Neuronal stem cell (in vitro differentiated cells): ENCODE results near the gene IL36RN.

ENCODE experiments used
- DNase-seq: peaks from one replicate; pipeline ENCODE4 v3.0.0-alpha.2; 2013; ENCODE audit warnings: low spot score
- H2AFZ ChIP-seq: one replicate; pipeline ENCODE4 v1.6.1; 2013; ENCODE audit warnings: mild to moderate bottlenecking, low read length, inconsistent platforms
- H2AK5ac ChIP-seq: 2 replicates; pipeline ENCODE4 v1.6.1; 2013; ENCODE audit warnings: low read depth, mild to moderate bottlenecking, inconsistent platforms, low read length, moderate library complexity, mixed read lengths
- H2BK120ac ChIP-seq: 2 replicates; pipeline ENCODE4 v1.6.1; 2013; ENCODE audit warnings: low read depth, mild to moderate bottlenecking, inconsistent platforms, low read length, moderate library complexity, mixed read lengths
- H2BK12ac ChIP-seq: one replicate; pipeline ENCODE4 v1.6.1; 2013; ENCODE audit warnings: low read length, inconsistent platforms
- H2BK15ac ChIP-seq: 2 replicates; pipeline ENCODE4 v1.6.1; 2013; ENCODE audit warnings: mild to moderate bottlenecking, low read length, inconsistent platforms, mixed read lengths
- H2BK5ac ChIP-seq: one replicate; pipeline ENCODE4 v1.6.1; 2013; ENCODE audit warnings: inconsistent platforms, mild to moderate bottlenecking, low read length, moderate library complexity
- H3K14ac ChIP-seq: one replicate; pipeline ENCODE4 v1.6.1; 2013; ENCODE audit warnings: low read length, inconsistent platforms
- H3K18ac ChIP-seq: 2 replicates; pipeline ENCODE4 v1.6.1; 2013; ENCODE audit warnings: low read length, inconsistent platforms
- H3K23ac ChIP-seq: 2 replicates; pipeline ENCODE4 v1.6.1; 2013; ENCODE audit warnings: low read depth, mild to moderate bottlenecking, mixed read lengths, low read length, inconsistent platforms; ENCODE audit not compliant: poor library complexity
- H3K27ac ChIP-seq: replicated peaks from 3 replicates; pipeline ENCODE4 v1.5.1; 2013; ENCODE audit warnings: low read length, inconsistent platforms
- H3K27me3 ChIP-seq, 3 experiments: 2 replicates each; pipeline ENCODE4 v1.6.1; 2013; ENCODE audit warnings: low read length in 3 of 3, mild to moderate bottlenecking in 2 of 3, inconsistent platforms in 1 of 3, low read depth in 1 of 3, mixed read lengths in 1 of 3, moderate library complexity in 1 of 3; ENCODE audit not compliant: control insufficient read depth in 3 of 3, insufficient read depth in 3 of 3
- H3K36me3 ChIP-seq, 2 donors: replicated peaks in 1 of 2; 2 replicates each; pipeline ENCODE4 v1.6.1; 2013; ENCODE audit warnings: low read length in 2 of 2; ENCODE audit not compliant: control insufficient read depth in 2 of 2, insufficient read depth in 2 of 2
- H3K4ac ChIP-seq: 2 replicates; pipeline ENCODE4 v1.6.1; 2013; ENCODE audit warnings: inconsistent platforms, mild to moderate bottlenecking, low read length, moderate library complexity
- H3K4me1 ChIP-seq, 2 donors: 1 replicate in 1 of 2; 2 replicates in 1 of 2; pipeline ENCODE4 v1.6.1; 2013; ENCODE audit warnings: low read length in 2 of 2, low read depth in 1 of 2; ENCODE audit not compliant: control insufficient read depth in 2 of 2, insufficient read depth in 1 of 2
- H3K4me2 ChIP-seq: one replicate; pipeline ENCODE4 v1.6.1; 2013; ENCODE audit warnings: mild to moderate bottlenecking, low read length, inconsistent platforms; ENCODE audit not compliant: insufficient read depth, poor library complexity, severe bottlenecking
- H3K4me3 ChIP-seq, 2 donors: 2 replicates each; pipeline ENCODE4 v1.5.1; 2013; ENCODE audit warnings: low read length in 2 of 2, mild to moderate bottlenecking in 2 of 2, inconsistent platforms in 1 of 2, moderate library complexity in 1 of 2
- H3K79me1 ChIP-seq: one replicate; pipeline ENCODE4 v1.6.1; 2013; ENCODE audit warnings: low read depth, mild to moderate bottlenecking, inconsistent platforms, low read length, moderate library complexity
- H3K9ac ChIP-seq: one replicate; pipeline ENCODE4 v1.6.1; 2013; ENCODE audit warnings: mild to moderate bottlenecking, low read depth, low read length, inconsistent platforms; ENCODE audit not compliant: poor library complexity
- H3K9me3 ChIP-seq, 2 donors: replicated peaks in 1 of 2; 2 replicates each; pipeline versions ENCODE3 to v1.6.1; 2013; ENCODE audit warnings: low read length in 2 of 2, mild to moderate bottlenecking in 2 of 2, inconsistent platforms in 1 of 2, low read depth in 1 of 2, mixed read lengths in 1 of 2, moderate library complexity in 1 of 2; ENCODE audit not compliant: control insufficient read depth in 2 of 2, insufficient read depth in 1 of 2
- H4K8ac ChIP-seq: one replicate; pipeline ENCODE4 v1.6.1; 2013; ENCODE audit warnings: low read depth, mild to moderate bottlenecking, inconsistent platforms, low read length, moderate library complexity
- H4K91ac ChIP-seq: one replicate; pipeline ENCODE4 v1.6.1; 2013; ENCODE audit warnings: low read length, low read depth, mild to moderate bottlenecking, inconsistent platforms; ENCODE audit not compliant: poor library complexity
- WGBS, 2 donors: extraction: QIAGEN DNeasy Blood & Tissue Kit; methylation state at CpG; one replicate each; pipeline ENCODE4 v1.1.7; 2013; ENCODE audit warnings: missing lambda C conversion rate in 2 of 2, mixed read lengths in 1 of 2; ENCODE audit not compliant: insufficient read length in 2 of 2, insufficient replicate concordance in 1 of 2; ENCODE audit errors: extremely low coverage in 2 of 2; 5-methylcytosine and 5-hydroxymethylcytosine counted together

The IL36RN gene

DNA sequence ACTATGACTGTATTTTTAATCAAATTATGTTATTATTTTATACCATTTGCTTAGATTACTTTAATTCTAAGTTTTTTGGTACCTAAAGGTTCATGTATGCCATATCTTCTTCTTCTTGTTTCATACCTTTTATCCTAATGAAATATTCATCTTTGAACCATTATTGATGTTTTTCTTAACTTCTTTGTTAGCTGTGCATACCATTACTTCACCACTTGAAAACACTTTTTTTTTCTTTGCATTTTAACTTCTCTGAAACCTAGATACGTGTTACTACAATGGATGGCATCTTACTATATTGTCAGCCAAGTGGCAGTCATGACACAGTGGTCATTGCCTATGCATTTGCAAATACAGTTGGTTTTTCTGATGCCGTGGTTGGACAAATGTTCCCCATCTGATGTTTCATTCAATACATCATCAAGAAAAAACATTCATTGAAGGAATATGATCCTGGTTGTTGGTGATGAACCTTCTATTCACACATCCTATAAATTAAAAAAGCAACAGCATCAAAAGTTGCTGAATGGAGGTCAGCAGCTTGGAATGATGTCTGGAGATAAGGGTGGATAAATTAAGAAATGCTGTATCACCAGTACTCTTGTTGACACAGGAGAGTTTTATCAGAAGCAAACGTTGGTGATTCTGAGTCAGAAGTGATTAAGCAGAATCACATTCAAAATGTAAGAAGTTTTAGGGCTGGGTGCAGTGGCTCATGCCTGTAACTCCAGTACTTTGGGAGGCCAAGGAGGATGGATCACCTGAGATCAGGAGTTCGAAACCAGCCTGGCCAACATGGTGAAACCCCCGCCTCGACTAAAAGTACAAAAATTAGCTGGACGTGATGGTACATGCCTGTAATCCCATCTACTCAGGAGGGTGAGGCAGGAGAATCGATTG is 46.3 kb upstream of the IL36RN start:
- Histone ChIP-seq H3K9ac (peak overlapping the region; percentile 17), H3K4ac (no peak overlapping the region), H2BK5ac (no peak overlapping the region), H3K79me1 (no peaks in the 10 kb centered on the region), H4K91ac (no peak overlapping the region), H2BK120ac (no peak overlapping the region), H4K8ac (no peak overlapping the region), H2AK5ac (no peak overlapping the region), H3K4me1 (peaks cover 0 to 7% of the 10 kb centered on the region in 2 donors), H2BK12ac (no peak overlapping the region), H3K4me2 (no peak overlapping the region), H3K27me3 (no peaks in the 10 kb centered on the region), H3K23ac (no peak overlapping the region), H3K4me3 (no peak overlapping the region), H2BK15ac (no peak overlapping the region), H2AFZ (peak overlapping the region; percentile 21), H3K14ac (no peak overlapping the region), H3K18ac (no peak overlapping the region), H3K9me3 (peaks cover 0 to 1% of the 10 kb centered on the region in 2 donors), H3K36me3 (no peaks in the 10 kb centered on the region), H3K27ac (no peak overlapping the region)
- no peak for DNase-seq
- no CpG with 5 or more reads among the region's 8 CpGs for WGBS, 2 donors

DNA sequence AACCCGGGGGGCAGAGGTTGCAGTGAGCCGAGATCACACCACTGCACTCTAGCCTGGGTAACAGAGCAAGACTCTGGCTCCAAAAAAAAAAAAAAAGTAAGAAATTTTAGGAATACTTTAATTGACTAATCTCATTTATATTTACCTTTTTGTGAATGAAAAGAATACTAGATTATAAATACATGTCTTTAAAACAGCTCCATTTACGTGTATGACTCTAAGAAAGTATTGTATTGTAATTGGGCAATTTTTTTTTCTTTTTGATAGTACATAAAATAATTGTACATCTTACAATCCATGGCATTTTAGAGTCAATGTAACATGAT is 45.7 kb upstream of the IL36RN start:
- Histone ChIP-seq H2AK5ac (no peak overlapping the region), H3K14ac (no peak overlapping the region), H2BK15ac (no peak overlapping the region), H3K36me3 (no peaks in the 10 kb centered on the region), H3K79me1 (no peaks in the 10 kb centered on the region), H3K4me3 (no peak overlapping the region), H3K23ac (no peak overlapping the region), H2AFZ (no peak overlapping the region), H3K27ac (no peak overlapping the region), H4K91ac (no peak overlapping the region), H3K4ac (no peak overlapping the region), H3K27me3 (no peaks in the 10 kb centered on the region), H3K9ac (peak overlapping the region; percentile 17), H2BK5ac (no peak overlapping the region), H3K4me1 (peaks cover 0 to 7% of the 10 kb centered on the region in 2 donors), H4K8ac (no peak overlapping the region), H3K18ac (no peak overlapping the region), H2BK12ac (no peak overlapping the region), H3K4me2 (no peak overlapping the region), H2BK120ac (no peak overlapping the region), H3K9me3 (peaks cover 0 to 2% of the 10 kb centered on the region in 2 donors)
- no peak for DNase-seq
- no CpG with 5 or more reads among the region's 3 CpGs for WGBS, 2 donors

DNA sequence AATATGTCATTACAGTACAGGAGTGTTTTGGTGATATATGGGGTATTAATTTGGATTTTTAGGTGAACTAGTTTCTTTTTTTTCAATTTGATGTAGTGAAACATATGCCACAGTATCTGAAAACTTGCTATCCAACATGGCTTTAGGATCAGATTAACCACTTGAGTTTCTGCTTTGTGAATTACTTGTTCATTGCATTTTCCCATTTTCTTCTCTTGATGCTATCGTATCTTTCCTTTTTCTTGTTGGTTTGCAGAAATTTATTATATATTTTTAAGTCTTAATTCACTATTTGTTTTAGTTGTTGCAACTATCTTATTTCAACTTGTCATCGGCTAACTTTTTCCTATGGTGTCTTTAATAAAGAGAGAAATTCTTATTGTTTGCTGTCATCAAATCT is 44.9 kb upstream of the IL36RN start:
- H3K79me1 ChIP-seq = no peaks in the 10 kb centered on the region
- no peak overlapping the region for H3K4me3 ChIP-seq
- no peak overlapping the region for H3K4me2 ChIP-seq
- peaks cover 0 to 7% of the 10 kb centered on the region in 2 donors for H3K4me1 ChIP-seq
- H4K8ac ChIP-seq = no peak overlapping the region
- H3K14ac ChIP-seq = no peak overlapping the region
- no peak overlapping the region for H2BK120ac ChIP-seq
- no peak overlapping the region for H2BK12ac ChIP-seq
- H3K27ac ChIP-seq = no peak overlapping the region
- H2BK15ac ChIP-seq = no peak overlapping the region
- H4K91ac ChIP-seq = no peak overlapping the region
- H3K27me3 ChIP-seq = no peaks in the 10 kb centered on the region
- H3K18ac ChIP-seq = no peak overlapping the region
- no peak overlapping the region for H2AK5ac ChIP-seq
- no peak overlapping the region for H3K9ac ChIP-seq
- no CpG with 5 or more reads among the region's 2 CpGs for WGBS, 2 donors
- H3K9me3 ChIP-seq = peaks cover 0 to 2% of the 10 kb centered on the region in 2 donors
- H3K36me3 ChIP-seq = no peaks in the 10 kb centered on the region
- H3K4ac ChIP-seq = no peak overlapping the region
- DNase-seq = no peak
- no peak overlapping the region for H2AFZ ChIP-seq
- H2BK5ac ChIP-seq = no peak overlapping the region
- H3K23ac ChIP-seq = no peak overlapping the region

DNA sequence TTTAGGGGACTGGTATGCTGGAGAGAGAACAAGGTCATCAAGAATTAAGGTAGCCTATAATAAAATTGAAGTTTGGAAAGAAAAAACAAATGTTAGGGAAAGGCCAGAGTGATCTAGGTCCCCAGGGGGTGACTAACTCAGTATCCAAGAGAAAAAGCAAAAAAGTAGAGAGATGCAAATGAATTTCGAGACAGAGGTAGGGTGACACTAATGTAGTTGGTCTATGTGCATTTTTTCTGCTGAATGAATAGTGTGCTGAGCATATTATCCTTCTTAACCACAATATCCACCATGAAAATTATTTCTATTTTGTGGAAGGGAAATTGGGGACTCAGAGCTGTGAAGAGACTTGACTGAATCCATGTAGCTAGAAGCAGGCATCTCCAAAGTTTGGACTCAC is 44.0 kb upstream of the IL36RN start:
- WGBS, 2 donors = no CpG with 5 or more reads among the region's 1 CpG
- H3K18ac ChIP-seq = no peak overlapping the region
- peaks cover 0 to 2% of the 10 kb centered on the region in 2 donors for H3K9me3 ChIP-seq
- H2BK120ac ChIP-seq = no peak overlapping the region
- H4K8ac ChIP-seq = no peak overlapping the region
- no peak overlapping the region for H2AK5ac ChIP-seq
- H3K9ac ChIP-seq = no peak overlapping the region
- H3K4me2 ChIP-seq = no peak overlapping the region
- no peak overlapping the region for H3K23ac ChIP-seq
- H2BK15ac ChIP-seq = no peak overlapping the region
- no peak for DNase-seq
- H3K4me1 ChIP-seq = peaks cover 0 to 7% of the 10 kb centered on the region in 2 donors
- H2AFZ ChIP-seq = no peak overlapping the region
- H3K27me3 ChIP-seq = no peaks in the 10 kb centered on the region
- no peak overlapping the region for H2BK5ac ChIP-seq
- H3K79me1 ChIP-seq = no peaks in the 10 kb centered on the region
- H3K4me3 ChIP-seq = no peak overlapping the region
- H2BK12ac ChIP-seq = no peak overlapping the region
- no peaks in the 10 kb centered on the region for H3K36me3 ChIP-seq
- no peak overlapping the region for H4K91ac ChIP-seq
- no peak overlapping the region for H3K4ac ChIP-seq
- no peak overlapping the region for H3K14ac ChIP-seq
- no peak overlapping the region for H3K27ac ChIP-seq
